NCI-H345 (cell line): ENCODE measurements around the gene TECR.
A peak's percentile ranks its signal among the peaks of the same experiment; 100 is the strongest.
"Not testable (repeated sequence)": the region's sequence is repeated elsewhere in the genome, so short reads cannot be mapped to it uniquely, and the experiment has no call there.

Experiments used
- DNase-seq: peaks from one replicate; lab custom pipeline; 2025; lab: John Stamatoyannopoulos, UW

The TECR gene

DNA sequence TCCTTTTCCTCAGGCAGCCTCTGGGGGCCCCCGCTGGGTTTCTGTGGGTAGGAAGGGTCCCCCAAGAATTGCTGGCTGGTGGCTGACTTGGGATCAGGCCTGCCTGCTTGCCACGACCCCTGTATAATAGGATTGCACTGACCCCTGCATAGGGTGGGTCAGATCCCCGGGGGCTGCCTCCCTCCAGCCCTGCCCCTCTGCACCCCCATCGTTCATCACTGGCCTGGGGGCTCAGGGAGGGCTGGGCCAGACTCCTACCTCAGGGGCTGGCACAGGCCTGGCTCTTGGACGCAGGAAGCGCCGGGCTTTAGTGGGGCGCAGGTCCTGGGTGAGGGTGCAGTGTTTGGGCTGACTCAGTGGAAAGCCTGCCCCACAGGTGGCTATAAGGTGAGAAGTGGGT is 31.9 kb downstream of the TECR start:
- DNase-seq = no peak

DNA sequence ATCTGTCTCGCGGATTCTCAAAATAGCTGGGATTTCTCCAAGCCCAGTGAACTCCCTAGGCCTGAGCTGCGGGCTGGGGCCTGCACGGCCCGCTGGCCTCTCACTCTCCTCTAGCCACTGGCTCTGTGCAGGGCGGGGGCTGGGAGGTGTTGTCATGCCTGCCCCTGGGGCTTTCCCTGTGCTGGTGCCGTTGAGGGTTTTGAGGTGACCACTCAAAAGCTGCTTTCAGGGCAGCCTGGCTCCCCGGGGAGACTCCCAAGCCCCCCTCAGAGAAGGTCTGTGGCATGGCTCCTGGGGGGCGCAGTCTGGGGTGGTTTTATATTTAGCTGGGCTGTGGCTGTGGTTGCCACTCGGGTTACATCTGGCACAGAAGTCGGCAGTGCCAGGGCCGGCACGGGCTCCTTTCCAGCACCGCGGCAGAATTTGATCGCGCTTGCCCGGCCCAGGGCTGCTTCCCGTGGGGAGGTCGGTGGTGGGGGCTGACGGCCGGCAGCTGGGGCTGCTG is 32.5 kb downstream of the TECR start:
- DNase-seq = no peak

- no peak for DNase-seq
These were observed 33.5 kb downstream of the TECR start for GRCh38 chr19:14562660-14563589.

- DNase-seq = no peak
These were observed 34.2 kb downstream of the TECR start for GRCh38 chr19:14563590-14563926.

- no peak for DNase-seq
These were observed 34.7 kb downstream of the TECR start for GRCh38 chr19:14563989-14564651.

DNA sequence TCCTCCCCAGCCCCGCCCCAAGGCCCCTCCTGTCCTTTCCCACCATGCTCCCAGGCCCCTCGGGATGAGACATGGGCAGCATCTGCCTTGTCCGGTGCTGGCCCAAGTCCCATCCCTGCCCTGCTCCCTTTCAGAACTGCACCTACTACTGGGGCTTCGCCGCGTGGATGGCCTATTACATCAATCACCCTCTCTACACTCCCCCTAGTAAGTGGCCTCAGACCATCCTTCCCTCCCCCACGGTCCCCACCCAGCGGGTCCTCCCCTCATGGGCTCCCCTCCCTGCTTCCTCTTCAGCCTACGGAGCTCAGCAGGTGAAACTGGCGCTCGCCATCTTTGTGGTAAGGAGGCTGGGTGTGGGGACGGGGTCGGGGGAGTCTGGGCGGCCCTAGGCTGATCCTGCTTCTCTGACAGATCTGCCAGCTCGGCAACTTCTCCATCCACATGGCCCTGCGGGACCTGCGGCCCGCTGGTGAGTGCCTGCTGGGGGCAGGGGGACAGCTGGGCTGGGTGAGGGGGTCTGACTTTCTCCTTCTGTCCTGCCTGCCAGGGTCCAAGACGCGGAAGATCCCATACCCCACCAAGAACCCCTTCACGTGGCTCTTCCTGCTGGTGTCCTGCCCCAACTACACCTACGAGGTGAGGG is 35.4 kb downstream of the TECR start:
- DNase-seq = not testable (repeated sequence)

GRCh38 chr19:14565298-14565679 is 35.9 kb downstream of the TECR start:
- no peak for DNase-seq

GRCh38 chr19:14565765-14566711 is 36.6 kb downstream of the TECR start:
- no peak for DNase-seq

DNA sequence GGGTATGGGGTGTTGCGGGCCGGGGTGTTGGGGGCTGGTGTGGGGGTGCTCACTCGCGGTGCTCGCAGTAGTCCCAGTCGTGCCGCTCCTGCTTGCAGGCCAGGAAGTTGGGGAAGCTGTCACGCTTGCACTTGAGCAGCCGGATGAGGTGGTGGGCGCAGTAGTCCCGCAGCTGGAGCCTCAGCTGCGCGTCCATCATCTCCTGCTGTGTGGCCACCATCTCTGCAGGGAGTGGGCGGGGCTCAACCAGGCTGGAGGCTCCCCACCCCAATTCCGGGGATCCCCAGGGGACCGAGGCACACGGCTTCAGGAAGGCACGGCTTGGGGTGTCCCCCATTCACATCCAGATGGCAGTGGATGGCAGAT is 37.3 kb downstream of the TECR start:
- no peak for DNase-seq

DNA sequence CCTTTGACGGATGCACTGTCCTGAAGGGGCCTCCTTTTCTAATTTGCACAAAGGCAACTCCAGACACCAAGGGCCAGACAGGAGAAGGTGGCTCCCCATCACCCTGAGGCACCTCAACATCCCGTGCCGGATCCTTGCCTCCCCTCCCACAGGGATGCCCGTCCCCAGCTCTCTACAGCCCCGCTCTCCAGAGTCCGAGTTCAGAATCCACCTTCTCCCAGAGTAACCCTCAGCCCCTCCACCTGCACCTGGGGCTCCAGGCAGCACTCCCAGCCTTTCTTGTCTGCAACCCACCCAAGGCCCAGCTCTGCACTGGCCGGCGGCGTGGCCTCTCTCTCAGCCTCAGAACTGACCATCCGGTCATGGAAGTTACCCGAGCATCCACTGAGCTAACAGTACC is 37.7 kb downstream of the TECR start:
- no peak for DNase-seq

DNA sequence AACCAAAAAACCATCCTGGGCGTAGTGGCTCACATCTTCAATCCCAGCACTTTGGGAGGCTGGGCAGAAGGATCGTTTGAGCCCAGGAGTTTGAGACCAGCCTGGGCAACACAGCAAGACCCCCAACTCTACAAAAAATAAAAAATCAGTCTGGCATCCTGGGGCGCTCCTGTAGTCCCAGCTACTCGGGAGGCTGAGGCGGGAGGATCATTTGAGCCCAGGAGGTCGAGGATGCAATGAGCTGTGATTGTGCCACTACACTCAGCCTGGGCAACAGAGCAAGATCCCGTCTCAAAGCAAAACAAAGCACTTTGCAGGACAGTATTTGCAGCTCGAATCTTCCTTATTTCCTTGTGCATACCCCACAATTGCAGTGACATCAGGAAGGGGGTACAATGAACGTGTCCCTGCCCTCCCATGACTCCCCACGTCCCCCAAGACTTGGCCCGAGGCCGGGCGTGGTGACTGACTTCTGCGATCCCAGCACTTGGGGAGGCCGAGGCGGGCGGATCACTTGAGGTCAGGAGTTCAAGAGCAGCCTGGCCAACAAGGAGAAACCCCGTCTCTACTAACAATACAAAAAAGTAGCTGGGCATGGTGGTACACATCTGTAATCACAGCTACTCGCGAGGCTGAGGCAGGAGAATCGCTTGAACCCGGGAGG is 41.6 kb downstream of the TECR start:
- no peak for DNase-seq

GRCh38 chr19:14571695-14572490 is 42.5 kb downstream of the TECR start, which contains the start of gene NDUFB7:
Gene NDUFB7 (minus strand): TSS chr19:14572066. CDS start chr19:14572000, 66 bp downstream.
- DNase-seq = peak; percentile 92

- no peak for DNase-seq
These were observed 46.1 kb downstream of the TECR start for GRCh38 chr19:14575428-14575980.

DNA sequence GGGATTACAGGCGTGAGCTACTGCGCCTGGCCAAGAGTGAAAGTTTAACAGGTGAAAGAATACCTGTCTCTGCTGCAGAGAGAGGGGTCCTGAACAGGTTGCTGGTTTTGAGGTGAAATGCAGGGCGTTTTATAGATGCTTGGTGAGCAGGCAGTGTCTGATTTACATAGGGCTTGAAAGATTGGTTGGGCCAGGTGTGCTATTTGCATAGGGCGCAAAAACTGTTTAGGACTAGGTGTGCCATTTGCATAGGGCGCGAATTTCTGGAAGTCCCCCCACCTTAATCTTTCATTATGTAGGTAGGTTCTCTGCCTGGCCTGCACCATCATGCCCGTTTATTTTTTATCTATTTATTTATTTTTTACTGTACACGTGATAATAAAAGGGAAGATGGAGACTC is 47.0 kb downstream of the TECR start:
- DNase-seq = no peak

DNA sequence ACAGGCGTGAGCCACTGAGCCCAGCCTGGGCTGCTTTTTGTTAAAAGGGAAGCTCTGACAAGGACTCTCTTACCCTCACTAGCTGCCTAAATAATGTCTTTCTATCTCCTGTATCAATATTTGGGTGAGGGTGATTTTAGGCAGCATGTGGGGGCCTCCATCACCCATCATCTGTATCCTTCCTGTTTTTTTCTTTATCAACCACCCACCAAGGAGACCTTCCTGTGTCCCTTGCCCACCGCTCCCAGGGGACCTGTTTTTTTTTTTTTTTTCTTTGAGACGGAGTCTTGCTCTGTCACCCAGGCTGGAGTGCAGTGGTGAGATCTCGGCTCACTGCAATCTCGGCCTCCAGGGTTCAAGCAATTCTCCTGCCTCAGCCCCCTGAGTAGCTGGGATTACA is 47.9 kb downstream of the TECR start:
- DNase-seq = no peak

DNA sequence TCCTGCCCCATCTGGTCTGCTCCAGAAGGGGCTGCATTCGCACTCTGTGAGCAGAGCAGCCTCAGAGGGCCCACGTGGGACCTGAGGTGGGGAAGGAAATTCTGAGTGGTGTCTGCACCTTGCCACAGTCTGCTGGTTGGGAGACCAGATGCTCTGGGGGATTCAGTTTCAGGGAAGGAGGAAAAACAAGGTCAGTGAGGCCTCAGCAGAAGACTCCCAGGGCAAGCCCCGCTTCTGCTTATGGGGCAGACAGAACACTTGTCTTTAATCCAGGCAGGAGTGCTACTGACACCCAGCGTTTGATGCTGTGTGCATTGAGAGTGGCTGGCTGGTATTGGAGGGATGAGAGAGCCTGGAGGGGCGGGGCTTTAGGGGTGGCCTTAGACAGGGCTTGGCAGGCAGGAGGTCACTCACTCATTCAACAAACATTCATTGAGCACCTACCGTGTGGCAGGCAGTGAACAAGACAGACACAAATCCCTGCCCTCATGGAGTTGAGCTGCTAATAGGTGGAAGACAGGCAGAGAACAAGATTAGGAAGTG is 48.6 kb downstream of the TECR start:
- DNase-seq = no peak

GRCh38 chr19:14580623-14581237 is 51.3 kb downstream of the TECR start:
- DNase-seq = no peak

- no peak for DNase-seq
These were observed 53.5 kb downstream of the TECR start, which contains the start of gene CLEC17A for GRCh38 chr19:14582894-14583340. Gene CLEC17A (plus strand): TSS chr19:14583084. CDS start chr19:14583161, 77 bp downstream.

GRCh38 chr19:14584372-14584771 is 55.0 kb downstream of the TECR start:
- DNase-seq = not testable (repeated sequence)
